NK-92 treated with Interleukin-12 subunit alpha and Interleukin-12 subunit beta, amount 100 ng/mL, for 24 hours (cell line): ENCODE measurements around the gene ADAMTS2.

Experiments
- DNase-seq: peaks from one replicate; lab custom pipeline; 2025; lab: John Stamatoyannopoulos, UW

ADAMTS2 gene

DNA sequence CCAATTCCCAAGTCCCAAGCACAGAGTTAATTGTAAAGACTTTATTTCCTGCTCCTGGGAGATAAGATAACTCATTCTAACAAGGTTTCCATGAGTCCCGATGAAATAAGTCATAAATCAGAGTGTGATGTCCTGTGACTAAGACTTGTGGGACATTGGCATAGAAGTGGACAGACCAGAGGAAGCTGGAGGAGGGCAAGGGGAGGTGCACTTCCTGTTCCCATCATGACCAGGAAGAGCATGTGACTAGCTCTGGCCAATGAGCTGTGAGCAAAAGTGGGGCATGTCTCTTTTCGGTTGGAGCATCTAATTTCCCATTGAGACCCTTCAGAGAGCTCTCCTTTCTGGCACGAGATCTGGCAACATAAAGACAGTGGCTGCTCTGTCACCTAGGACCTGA is 184.7 kb downstream of the ADAMTS2 start:
- no peak for DNase-seq

DNA sequence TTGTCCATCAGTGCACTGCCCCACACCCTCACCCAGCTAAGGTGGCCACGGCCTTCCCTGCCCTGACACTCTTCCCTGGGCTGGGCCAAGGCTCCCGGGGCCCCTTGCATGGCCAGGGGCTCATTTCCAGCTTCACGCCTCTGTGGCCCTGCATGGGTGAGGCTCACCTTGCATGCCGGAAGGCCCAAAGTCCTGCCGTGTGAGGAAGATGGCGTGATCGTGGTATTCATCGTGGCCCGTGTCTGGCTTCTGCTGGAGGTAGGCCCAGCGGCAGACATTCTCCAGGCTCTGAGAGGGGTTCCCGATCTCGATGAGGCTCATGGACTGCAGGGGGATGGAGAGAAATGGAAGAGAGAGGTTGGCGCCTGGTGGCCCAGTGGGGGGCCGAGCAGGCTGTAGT is 186.7 kb downstream of the ADAMTS2 start:
- no peak for DNase-seq

DNA sequence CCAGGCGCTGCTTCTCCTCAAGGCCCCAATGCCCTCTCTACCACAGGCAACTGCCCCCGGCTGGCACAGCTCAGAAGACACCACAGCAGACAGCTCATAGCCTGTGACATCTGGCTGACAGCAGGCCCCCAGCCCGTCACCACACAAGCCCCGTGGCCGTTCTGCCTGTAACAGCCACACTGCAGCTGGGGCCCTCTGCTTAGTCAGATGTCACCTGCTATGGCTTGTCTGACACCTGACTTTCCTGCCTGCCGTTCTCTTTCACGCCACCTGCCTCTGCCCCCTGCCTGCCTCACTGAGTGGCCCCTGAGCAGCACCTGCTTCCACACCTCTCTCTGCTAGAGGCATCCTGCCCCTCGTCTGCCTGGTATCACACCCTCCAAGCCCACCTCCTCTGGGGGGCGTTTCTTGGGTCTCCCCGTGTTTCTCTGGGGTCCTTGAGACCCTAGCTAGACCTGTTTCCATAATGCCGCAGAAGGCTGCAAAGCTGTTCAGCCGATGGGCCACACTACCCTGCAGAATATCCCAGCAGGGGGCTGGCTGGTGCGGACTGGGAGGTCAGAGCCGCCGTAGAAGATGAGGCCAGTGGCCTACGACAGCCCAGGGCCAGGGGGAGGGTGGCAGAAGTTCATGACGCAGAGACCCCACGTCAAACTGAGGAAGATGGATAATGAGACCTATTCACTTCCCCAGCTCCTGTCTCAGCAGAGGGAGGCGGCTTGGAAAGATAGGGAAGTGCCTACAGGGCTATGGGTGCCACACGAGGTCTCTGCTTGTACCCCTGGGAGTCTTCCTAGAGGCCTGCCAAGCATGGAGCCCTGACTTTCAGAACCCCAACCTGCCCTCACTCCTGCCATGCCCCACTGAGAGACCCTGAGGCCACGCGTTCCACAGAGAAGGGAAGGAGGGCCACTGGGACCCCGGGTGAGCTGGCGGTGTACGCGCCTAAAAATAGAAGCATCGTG is 190.0 kb downstream of the ADAMTS2 start:
- DNase-seq, result no peak

DNA sequence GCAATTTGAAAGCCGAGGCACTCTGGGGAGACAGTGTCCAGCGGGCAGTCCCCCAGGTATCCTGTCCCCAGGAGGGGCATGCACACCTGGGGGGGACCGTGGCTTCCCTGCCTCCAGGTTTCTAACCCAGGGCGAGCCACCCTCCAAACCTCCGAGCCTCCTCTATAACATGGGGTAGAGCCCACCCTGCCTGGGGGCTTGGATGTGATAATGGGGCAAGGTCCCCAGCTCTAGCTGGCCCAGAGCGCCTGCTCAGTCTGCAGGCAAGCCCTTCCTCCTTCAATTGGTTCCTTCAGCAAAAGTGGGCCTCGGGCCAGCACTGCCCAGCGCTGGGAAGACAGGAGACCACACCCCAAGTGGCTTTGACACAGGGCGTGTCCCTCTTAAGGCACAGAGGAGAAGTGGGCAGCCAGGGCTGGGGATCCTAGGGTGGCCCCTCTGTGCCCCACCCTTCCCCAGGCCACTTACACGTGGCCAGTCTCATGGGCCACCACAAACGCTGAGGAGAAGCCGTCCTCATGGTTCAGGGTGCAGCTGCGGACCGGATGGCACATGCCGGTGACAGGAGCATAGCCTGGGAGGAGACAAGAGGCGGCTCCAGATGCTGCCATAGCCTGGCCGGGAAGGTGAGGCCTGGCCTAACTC is 190.8 kb downstream of the ADAMTS2 start:
- no peak for DNase-seq

DNA sequence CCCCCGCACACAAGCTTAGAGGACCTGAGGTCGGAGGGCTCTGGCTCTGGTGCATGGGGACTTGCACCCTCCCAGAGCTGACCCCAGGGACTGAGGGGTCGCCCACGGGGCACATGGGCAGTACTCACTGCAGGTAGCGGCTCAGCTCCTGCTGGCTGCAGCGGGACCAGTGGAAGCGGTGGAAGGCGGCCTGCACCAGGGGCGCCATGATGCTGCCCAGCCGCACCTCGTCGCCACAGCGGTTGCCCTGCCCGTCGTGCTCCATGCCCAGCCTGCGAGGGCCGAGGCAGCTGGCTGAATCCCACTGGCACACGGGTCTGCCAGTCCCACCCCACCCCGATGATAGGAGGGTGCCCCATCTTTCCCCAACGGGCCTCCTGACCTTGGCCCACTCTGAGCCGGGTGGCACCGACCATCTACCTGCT is 191.3 kb downstream of the ADAMTS2 start:
- no peak for DNase-seq

DNA sequence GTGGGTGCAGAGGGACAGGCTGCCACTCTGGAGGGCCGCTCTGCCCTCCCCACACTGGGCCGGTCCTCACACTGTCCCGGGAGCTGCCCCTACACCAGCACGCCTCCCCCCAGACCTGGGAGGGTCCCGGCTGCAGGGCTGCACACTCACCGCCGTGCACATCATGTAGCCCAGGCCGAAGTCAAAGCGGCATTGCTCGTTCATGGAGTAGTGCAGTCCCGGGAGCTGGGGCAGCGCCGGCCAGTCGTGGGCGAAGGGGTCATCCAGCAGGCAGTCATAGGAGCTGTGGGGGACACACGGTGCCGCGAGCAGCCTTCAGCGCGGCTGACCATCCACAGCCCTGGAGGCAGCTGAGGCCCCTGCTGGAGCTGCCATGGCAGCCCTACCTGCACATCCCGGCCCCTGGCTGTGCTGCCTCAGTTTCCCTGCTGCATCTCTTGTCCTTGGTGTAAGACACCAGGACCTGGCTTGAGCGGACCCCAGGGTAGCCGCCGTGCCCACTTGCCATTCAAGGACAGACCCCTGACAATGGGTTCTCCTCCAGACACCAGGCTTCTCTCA is 191.8 kb downstream of the ADAMTS2 start:
- no peak for DNase-seq

DNA sequence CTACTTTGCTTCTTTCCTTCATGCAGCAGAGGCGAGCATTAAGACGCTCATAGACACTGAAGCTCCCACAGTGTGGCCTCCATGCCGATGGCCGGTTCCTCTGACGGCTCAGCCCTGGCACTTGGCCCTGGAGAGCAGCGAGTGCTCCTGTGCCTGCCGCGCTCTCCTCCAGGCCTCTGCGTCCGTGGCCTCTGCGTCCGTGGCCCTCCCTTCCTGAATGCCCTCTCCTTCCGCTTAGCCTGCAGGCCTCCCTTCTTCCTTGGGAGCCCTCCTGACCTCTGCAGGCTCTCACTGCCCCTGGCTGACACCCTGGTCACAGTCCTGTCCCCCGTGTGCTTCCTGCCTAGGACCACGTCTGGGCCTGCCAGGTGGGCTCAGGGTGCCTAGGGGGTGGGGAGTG is 192.3 kb downstream of the ADAMTS2 start:
- DNase-seq, result no peak

DNA sequence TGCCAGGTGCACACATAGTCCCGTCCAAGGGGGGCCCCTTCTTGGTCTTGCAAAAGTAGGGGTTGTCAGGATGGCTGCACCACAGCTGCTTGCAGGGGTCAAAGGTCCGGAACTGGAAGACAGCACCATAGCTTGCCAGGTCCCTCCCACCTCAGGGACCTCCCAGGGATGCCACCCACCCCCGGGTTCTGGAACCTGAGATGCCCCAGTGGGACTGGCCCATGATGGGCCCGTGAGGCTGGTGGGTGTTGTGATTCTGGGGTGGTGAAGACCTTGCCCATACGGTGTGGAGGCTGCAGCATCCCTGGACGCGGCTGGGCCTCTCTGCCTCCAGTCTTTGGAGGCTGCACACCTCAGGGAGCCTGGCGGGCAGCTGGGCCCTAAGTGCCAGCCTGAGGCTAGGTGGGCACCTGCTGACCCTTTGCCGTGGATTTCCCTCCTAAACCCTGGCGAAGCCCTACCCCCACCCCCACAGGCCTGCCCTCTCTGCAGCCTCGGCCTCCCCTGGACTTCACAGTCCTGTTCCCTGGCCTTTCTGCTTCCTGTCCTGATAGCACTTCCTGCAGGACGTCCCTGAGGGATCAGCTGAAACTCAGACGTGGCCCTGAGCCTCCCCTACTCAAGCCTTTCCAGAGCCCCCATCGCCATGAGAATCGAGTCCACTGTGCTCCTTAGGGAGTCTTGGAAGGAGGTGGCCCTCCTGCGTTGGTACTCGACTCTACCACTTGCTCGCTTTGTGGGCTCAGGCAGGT is 192.9 kb downstream of the ADAMTS2 start:
- DNase-seq, result no peak

DNA sequence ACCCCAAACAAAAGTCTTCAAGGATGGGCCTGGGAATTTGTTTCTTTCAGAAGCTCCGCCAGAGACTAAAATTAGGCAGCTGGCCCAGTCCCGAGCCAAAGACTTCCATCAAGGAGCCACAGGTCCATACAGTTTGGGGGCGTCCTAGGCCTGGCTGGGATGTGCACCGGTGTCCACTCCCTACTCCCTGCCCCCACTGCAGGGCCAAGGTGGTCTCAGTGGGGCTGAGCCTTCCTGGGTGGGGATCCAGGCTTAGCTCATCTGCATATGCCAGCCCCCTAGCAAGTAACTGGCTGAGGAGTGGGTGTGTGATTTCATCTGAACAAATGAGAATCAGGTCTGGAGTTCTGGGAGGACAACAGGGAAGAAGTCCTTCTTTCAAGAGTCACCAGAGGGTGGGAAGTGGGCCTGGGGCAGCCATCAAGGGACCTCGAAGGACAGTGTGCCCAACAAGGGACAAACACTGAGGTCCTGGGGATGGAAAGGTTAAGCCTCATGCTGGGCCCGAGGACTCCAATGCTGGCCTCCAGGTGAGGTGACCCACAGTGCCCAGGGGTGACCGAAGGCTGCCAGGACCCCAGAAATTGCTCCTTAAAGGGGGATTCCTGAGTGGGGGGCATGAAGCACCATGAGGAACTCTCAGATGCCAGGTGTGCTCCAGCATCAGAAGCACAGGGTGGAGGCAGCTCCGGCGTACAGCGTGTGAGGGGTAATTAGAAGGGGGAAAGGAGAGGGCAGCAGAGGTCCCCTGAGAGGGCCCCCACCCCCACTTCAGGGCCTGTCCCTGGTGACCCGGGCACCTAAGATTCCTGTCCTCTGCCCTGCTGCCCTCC is 193.8 kb downstream of the ADAMTS2 start:
- DNase-seq, result no peak

DNA sequence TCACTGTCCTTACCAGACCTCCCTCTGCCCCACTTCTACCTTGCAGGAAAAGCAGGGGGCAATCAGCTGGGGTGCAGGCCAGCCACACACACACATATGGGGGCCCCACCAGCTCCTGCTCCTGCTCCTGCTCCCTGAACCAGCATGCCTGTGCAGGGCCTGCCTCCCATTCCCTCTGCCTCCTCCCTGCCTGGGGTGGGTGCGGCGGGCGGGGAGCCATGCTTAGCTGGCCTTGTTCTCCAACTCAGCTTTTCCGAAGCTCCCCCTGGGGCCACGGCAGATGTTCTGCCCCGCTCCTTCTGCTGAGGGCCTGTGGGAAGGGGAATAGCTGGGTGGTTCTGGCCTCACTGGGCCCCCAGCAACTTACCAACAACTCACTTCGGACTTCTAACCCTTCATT is 195.2 kb downstream of the ADAMTS2 start:
- no peak for DNase-seq

DNA sequence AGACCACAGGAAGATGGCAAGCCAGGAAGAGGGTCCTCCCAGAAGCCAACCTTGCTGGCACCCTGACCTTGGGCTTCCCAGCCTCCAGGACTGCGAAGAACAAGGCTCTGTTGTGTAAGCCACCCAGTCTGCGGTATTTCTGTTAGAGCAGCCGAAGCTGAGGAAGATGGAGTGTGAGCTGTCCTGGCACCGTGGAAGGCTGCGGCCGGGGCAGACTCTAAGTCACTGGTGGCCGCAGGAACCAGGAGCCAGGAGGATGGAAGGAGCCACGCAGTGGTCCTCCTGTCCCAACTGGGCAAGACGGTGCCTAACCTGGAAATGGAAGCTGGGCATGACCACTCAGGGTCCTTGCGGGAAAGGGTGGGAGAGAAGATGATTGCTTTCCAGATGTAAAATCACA is 196.0 kb downstream of the ADAMTS2 start:
- no peak for DNase-seq

DNA sequence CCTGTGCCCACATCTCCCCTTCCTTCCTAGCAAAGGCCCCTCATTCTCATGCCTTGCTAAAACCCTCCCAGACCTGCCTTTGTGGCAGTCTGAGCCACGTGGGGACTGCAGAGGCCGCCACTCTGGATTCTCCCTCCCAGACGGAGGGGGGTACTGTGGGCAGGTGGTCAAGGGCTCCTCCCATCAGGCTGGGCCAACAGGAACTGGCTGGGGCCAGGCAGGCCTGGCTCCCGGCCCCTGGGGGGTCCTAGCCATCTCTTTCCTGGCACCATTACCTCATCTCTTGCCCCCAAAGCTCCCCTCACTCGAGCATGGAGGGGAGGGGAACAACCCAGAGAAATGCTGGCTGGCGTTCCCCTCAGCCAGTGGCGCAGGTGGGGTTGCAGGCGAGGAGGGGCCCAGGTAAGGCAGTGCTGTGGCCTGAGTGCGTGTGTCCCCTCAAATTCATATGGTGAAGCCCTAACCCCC is 196.5 kb downstream of the ADAMTS2 start:
- no peak for DNase-seq

DNA sequence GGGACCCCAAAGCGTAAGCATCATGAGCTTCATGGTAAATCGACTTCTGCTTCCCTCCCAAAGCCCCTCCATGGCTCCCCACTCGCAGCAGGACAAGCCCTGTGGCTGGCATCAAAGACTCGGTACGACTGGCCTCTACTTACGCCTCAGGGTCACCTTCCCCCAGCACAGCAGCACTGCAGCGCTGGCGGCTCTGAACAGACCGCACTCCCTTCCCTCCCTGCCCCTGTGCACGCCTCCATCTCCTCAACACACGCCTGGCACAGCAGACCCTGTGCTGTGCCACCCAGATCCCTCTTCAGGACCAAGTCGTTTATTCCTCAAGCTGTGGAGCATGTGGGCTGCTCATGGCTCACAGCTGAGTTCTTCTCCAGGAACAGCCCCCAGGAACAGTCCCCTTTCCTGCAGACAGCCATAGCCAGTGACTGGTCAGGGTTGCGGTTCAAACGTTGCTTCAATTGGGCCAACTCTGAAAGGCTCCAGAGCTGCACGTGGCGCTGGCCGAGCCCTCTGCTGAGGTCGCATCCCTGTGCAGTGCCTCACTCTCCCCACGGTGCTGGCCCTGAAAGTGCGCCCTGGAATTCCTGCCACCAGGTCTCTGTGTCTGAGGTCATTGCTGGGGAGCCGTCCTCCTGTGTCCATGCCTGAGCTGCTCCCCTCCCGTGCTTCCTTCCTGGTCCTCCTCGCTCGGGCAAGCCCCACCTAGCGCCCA is 197.1 kb downstream of the ADAMTS2 start:
- no peak for DNase-seq

DNA sequence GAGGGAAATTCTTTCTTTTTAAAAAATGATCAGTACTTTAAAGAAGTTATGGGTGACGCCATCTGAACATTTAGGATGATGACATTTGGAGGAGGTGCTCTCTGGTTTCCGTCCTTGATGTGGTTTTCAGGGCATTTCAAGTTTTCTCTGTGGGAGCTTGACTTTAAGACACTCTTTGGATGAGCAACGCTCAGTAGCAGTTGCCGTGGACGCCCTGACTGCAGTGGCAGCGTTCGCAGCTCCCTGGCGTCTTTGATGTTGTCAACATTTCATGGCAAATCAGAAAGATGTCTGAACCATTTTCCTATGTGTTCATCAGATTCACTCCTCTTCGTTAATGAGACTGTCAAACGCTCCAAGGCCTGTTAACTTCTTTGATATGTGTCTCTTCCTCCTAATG is 199.0 kb downstream of the ADAMTS2 start:
- DNase-seq, result no peak

DNA sequence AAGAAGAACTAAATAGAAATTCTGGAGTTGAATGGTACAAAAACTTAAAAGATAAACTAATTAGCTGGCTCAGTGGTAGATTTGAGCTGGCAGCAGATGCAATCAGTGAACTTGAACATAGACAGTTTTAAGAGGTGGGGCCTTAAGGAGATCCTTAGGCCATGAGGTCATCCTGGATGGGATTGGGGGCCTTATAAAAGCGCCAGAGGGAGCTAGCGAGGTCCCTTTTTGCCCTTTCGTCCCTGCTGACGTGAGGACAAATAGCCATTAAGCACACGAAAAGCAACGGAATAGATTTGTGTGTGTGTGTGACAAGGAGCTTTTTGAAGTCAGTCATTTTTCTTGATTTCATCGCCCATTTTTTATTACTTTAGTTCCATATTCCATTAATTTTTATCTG is 201.8 kb downstream of the ADAMTS2 start:
- no peak for DNase-seq

DNA sequence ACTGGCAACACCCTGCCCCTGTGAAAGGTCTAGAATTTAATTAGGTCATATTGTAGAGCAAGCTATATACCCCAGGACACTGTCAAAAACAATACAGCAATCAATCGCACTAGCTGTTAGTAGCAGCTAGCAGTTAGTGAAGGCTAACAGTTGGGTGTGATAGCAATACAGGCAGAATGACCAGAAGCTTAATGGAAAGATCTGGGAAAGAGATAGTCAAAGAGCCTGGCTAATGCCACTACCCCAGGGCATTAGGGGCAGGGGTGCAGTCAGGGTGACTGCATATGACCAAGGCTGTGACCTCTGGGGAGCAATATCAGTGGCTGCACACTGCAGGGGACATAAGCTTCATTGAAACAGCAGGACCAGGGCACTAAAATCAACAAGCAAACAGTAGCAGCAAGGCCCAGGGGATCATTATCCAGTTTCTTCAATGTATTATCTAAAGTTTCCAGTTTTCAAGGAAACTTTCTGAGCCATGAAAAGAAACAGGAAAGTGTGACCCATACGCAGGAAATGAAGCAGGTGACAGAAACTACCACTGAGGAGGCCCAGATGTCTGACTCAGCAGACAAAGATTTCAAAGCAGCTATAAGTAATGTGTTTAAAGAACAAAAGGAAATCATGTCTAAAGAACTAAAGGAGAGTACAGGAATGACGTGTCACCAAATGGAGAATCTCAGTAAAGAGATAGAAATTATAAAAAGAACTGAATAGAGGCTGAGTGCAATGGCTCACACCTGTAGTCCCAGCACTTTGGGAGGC is 202.6 kb downstream of the ADAMTS2 start:
- no peak for DNase-seq

DNA sequence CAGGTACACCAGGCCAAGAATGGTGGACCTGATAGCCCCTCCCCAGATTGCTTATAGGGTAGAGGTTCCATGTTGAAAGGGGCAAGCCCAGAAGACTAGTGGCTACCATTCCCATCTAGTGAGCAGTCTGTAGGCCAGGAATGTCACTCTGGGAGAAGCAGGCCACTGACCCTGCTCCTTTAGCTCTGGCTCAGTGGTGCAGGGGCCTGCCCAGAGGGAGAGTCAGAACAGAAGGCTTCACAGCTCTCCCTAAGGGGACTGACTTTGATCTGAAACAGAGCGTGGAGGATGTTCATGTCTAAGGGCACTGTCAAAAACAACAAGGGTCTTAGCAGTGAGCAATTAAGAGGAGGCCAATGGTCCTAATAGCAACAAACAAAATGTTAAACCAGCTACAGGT is 203.4 kb downstream of the ADAMTS2 start:
- DNase-seq, result no peak

DNA sequence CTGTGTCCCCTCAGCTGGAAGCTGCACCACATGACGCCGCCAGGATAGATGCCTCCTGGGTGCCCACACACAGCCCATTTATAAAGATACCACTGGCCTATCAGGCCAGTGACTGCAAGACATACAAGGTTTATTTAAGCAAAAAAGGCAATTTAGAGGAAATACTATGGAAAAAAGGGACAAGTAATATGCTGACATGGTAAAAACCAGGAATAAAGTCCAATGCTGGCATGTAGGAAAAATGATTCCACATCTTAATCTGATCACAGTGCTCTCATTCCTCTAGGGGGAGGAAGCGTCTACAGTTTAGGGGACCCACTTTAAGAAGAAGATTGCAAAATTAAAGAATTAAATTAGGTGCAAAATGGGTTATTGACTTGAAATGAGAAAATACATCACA is 205.0 kb downstream of the ADAMTS2 start:
- DNase-seq, result no peak

DNA sequence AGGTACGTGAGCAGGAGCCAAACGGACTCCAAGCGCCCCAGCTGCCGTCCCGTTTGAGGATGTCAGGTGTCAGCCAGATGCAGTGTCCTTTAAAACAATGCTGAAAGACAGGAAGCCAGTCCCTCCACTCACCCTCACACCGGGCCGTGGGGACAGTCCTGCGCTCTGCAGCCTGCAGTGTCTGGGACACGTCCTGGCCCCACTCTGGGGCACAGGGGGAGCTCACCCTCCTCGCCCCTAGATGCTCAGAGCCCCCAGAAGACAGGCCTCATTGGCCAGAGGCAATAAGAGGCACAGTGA is 205.4 kb downstream of the ADAMTS2 start:
- DNase-seq, result no peak
